Thyroid gland (tissue), 4 donors: Measurements from ENCODE around the gene INO80E. TPM values are rescaled to one million over a fixed set of nuclear protein-coding genes. Genes with fewer than 3 reads are reported as not detected.
A peak's percentile ranks its signal among the peaks of the same experiment; 100 is the strongest.
"Not testable (repeated sequence)": the region's sequence is repeated elsewhere in the genome, so short reads cannot be mapped to it uniquely, and the experiment has no call there.

ENCODE experiments used
- DNase-seq, 2 donors: peaks; one replicate each; pipeline ENCODE4 v3.0.0-alpha.2; 2019
- H3K27ac ChIP-seq, 3 donors: fragments of 200-600 bp; sonication (generic); 1 replicate in 2 of 3; 2 replicates in 1 of 3; pipeline ENCODE4 v1.5.1; 2016 to 2019; ENCODE audit warnings: mild to moderate bottlenecking in 1 of 3, moderate library complexity in 1 of 3
- H3K27me3 ChIP-seq: fragments of 200-600 bp; sonication (generic); one replicate; pipeline ENCODE4 v1.5.1; 2019
- H3K36me3 ChIP-seq, 2 donors: fragments of 200-600 bp; sonication (generic); one replicate each; pipeline ENCODE4 v1.5.1; 2016 to 2019
- H3K4me1 ChIP-seq, 2 donors: fragments of 200-600 bp; sonication (generic); one replicate each; pipeline ENCODE4 v1.5.1; 2017 to 2019
- H3K4me3 ChIP-seq, 3 donors: fragments of 200-600 bp; sonication (generic); replicated peaks in 1 of 3; 1 replicate in 2 of 3; 2 replicates in 1 of 3; pipeline ENCODE4 v1.5.1; 2016; ENCODE audit warnings: mild to moderate bottlenecking in 1 of 3
- H3K9me3 ChIP-seq: fragments of 200-600 bp; sonication (generic); one replicate; pipeline ENCODE4 v1.5.1; 2017
- POLR2A ChIP-seq, 2 donors: fragments of 450-650 bp; IDR thresholded peaks; one replicate each; pipeline ENCODE4 v1.6.1; 2017; ENCODE audit warnings: antibody characterized with exemption in 2 of 2, mild to moderate bottlenecking in 2 of 2, moderate library complexity in 1 of 2
- WGBS, 2 donors: methylation state at CpG; one replicate each; pipeline ENCODE4 v1.1.5; 2017; 5-methylcytosine and 5-hydroxymethylcytosine counted together
- intact Hi-C: fragments of 100-400 bp; cut with DNase I; formaldehyde crosslinking; loops from one replicate; pipeline ENCODE4 v1.15.1; 2023
- total RNA-seq, 4 donors: library from RNA; depleted of rRNA; stranded (reverse); fragments of >200 nt; gene quantifications; one replicate each; pipeline ENCODE4 v1.2.3, GENCODE V29; 2016
- TF ChIP-seq, protein P1 (sequence below), 6 experiments: fragments of 200-600 bp in 3 of 6; fragments of 450-650 bp in 3 of 6; sonication (generic) in 3 of 6; IDR thresholded peaks; one replicate each; pipeline ENCODE4 v1.5.1; 2016 to 2019; ENCODE audit warnings: antibody characterized with exemption in 6 of 6, mild to moderate bottlenecking in 2 of 6, inconsistent platforms in 1 of 6, moderate library complexity in 1 of 6

The INO80E gene
- total RNA-seq, 4 donors from 2014 or later, result 45.9 to 165 (median 142) TPM

GRCh38 chr16:30009990-30010843 lies 14.2 kb downstream of the INO80E start:
- no peak overlapping the region for H3K4me3 ChIP-seq
- peaks cover 12 to 18% of the 10 kb centered on the region in 2 donors for H3K4me1 ChIP-seq
- intact Hi-C loops, result no loop called here
- no peak overlapping the region for H3K27ac ChIP-seq
- H3K36me3 ChIP-seq, result no peaks in the 10 kb centered on the region
- DNase-seq, result no peak
- H3K9me3 ChIP-seq, result no peaks in the 10 kb centered on the region
- 11 to 23% methylated on average over 11 to 14 of the region's 34 CpGs for WGBS, 2 donors
- peaks cover 20% of the 10 kb centered on the region for H3K27me3 ChIP-seq
- no peak for TF ChIP-seq POLR2A (IDR thresholded peaks at IDR 0.05)
- TF ChIP-seq, protein P1, sequence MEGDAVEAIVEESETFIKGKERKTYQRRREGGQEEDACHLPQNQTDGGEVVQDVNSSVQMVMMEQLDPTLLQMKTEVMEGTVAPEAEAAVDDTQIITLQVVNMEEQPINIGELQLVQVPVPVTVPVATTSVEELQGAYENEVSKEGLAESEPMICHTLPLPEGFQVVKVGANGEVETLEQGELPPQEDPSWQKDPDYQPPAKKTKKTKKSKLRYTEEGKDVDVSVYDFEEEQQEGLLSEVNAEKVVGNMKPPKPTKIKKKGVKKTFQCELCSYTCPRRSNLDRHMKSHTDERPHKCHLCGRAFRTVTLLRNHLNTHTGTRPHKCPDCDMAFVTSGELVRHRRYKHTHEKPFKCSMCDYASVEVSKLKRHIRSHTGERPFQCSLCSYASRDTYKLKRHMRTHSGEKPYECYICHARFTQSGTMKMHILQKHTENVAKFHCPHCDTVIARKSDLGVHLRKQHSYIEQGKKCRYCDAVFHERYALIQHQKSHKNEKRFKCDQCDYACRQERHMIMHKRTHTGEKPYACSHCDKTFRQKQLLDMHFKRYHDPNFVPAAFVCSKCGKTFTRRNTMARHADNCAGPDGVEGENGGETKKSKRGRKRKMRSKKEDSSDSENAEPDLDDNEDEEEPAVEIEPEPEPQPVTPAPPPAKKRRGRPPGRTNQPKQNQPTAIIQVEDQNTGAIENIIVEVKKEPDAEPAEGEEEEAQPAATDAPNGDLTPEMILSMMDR (IDR thresholded peaks at IDR 0.05), result no peak

DNA sequence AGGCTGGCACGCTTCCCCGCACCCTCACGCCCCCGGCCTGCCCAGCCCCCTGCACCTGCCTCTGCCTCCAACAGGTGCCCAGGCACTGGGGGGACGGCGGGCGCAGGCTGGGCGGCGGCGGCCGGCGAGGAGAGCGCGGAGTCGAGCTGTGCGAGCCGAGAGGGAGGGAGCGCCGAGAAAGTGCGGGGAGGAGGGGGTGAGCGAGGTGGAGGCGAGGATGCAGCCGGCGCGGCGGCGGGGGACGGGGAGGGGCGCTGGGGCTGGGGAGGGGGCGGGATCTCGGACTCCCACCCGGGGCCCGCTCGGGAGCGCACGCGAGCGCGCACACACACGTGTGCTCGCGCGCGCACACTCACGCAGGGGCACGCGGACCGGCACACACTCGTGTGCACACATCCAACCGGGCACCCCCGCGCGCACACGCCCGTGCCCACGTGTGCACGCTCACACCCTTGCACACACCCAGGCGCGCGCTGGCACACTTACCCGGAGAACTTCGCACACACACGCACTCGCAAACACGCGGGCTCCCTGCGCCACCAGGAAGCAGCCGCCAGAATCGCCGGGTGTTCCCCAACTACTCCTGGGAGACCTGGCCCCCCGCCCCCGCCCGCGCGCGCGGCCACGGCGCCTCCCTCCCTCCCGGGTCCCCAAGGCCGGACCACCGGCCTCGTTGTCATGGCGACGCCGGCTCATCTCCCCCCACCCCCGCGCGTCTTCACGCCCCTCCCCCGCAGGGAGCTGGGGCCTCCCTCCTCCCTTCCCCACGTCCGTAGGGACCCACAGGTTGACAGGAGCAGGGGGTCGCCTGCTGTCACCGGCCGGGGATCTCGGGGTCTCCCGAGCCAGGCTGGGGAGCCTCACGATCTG lies 15.0 kb downstream of the INO80E start, which contains the start of gene DOC2A:
Gene DOC2A, minus strand, starts transcription at position 184 of the 870 bp plus-strand sequence. CDS start 805 bp downstream, outside the sequence.
- Histone ChIP-seq H3K27me3 (peaks cover 20% of the 10 kb centered on the region), H3K27ac (no peak within 1 kb of the TSS), H3K9me3 (no peaks in the 10 kb centered on the region), H3K36me3 (no peaks in the 10 kb centered on the region), H3K4me3 (peak within 1 kb of the TSS in 1 of 3 donors; percentile 16), H3K4me1 (peaks cover 13 to 19% of the 10 kb centered on the region in 2 donors)
- intact Hi-C loops, result no loop called here
- 0% methylated on average over 2 to 9 of the region's 99 CpGs for WGBS, 2 donors
- no peak for DNase-seq
- TF ChIP-seq, protein P1 (IDR thresholded peaks at IDR 0.05), result no peak
- no peak for TF ChIP-seq POLR2A (IDR thresholded peaks at IDR 0.05)

GRCh38 chr16:30011714-30012504 lies 15.9 kb downstream of the INO80E start:
- intact Hi-C loops, result no loop called here
- DNase-seq, result no peak
- 25 to 26% methylated on average over 22 to 30 of the region's 31 CpGs for WGBS, 2 donors
- Histone ChIP-seq H3K36me3 (no peaks in the 10 kb centered on the region), H3K9me3 (no peaks in the 10 kb centered on the region), H3K27ac (no peak overlapping the region), H3K4me3 (no peak overlapping the region), H3K4me1 (peaks cover 13 to 19% of the 10 kb centered on the region in 2 donors), H3K27me3 (peaks cover 20% of the 10 kb centered on the region)
- TF ChIP-seq POLR2A (IDR thresholded peaks at IDR 0.05), result no peak
- TF ChIP-seq, protein P1 (IDR thresholded peaks at IDR 0.05), result no peak

- H3K9me3 ChIP-seq, H3K27ac ChIP-seq, intact Hi-C loops, H3K36me3 ChIP-seq, DNase-seq, H3K4me3 ChIP-seq: not testable (repeated sequence)
- Histone ChIP-seq H3K27me3 (peaks cover 20% of the 10 kb centered on the region), H3K4me1 (peaks cover 13 to 19% of the 10 kb centered on the region in 2 donors)
- WGBS, 2 donors, result 70 to 78% methylated on average over 14 of the region's 14 CpGs
Observed at GRCh38 chr16:30012598-30012997, 16.6 kb downstream of the INO80E start.

GRCh38 chr16:30015450-30015849 lies 19.4 kb downstream of the INO80E start:
- 70 to 75% methylated on average over 7 of the region's 7 CpGs for WGBS, 2 donors

More at GRCh38 chr16:30015450-30015849, 19.4 kb downstream of the INO80E start:
- H3K36me3 ChIP-seq, H3K4me3 ChIP-seq, H3K27ac ChIP-seq, H3K9me3 ChIP-seq, DNase-seq, intact Hi-C loops: not testable (repeated sequence)
- peaks cover 12% of the 10 kb centered on the region for H3K27me3 ChIP-seq
- peaks cover 11 to 18% of the 10 kb centered on the region in 2 donors for H3K4me1 ChIP-seq
